Heart right ventricle (tissue), 16 donors: ENCODE results near the gene ADAT3. TPM values are rescaled to one million over a fixed set of nuclear protein-coding genes. Genes with fewer than 3 reads are reported as not detected.

Experiments used
- ATAC-seq, 8 donors: fragments of 200-7000 bp; cut with Tn5 transposase; one replicate each; pipeline ENCODE4 v1.9.1; 2020; ENCODE audit warnings: mild to moderate bottlenecking in 8 of 8, moderate library complexity in 8 of 8, moderate number of reproducible peaks in 1 of 8
- DNase-seq, 2 donors: peaks; one replicate each; pipeline ENCODE4 v3.0.0-alpha.2; 2020
- H3K27ac ChIP-seq, 10 donors: fragments of 200-600 bp; sonication (generic) in 2 of 10; one replicate each; pipeline versions ENCODE4 v1.5.0 to v1.8.0; 2020 to 2022; ENCODE audit warnings: mild to moderate bottlenecking in 3 of 10
- H3K27me3 ChIP-seq, 7 donors: fragments of 200-600 bp; one replicate each; pipeline ENCODE4 v1.8.0; 2021 to 2022; ENCODE audit warnings: mild to moderate bottlenecking in 2 of 7
- H3K36me3 ChIP-seq, 9 donors: fragments of 200-600 bp; sonication (generic) in 1 of 9; one replicate each; pipeline versions ENCODE4 v1.5.0 to v1.8.0; 2020 to 2022; ENCODE audit warnings: mild to moderate bottlenecking in 2 of 9
- H3K4me1 ChIP-seq, 9 donors: fragments of 200-600 bp; sonication (generic) in 1 of 9; one replicate each; pipeline versions ENCODE4 v1.5.0 to v1.8.0; 2020 to 2022; ENCODE audit warnings: mild to moderate bottlenecking in 4 of 9
- H3K4me3 ChIP-seq, 10 donors: fragments of 200-600 bp; sonication (generic) in 2 of 10; one replicate each; pipeline versions ENCODE4 v1.5.0 to v1.8.0; 2020 to 2022; ENCODE audit warnings: mild to moderate bottlenecking in 7 of 10, moderate library complexity in 2 of 10
- H3K9me3 ChIP-seq, 11 donors: fragments of 200-600 bp in 10 of 11; sonication (generic) in 2 of 11; one replicate each; pipeline versions ENCODE4 v1.5.0 to v1.8.0; 2013 to 2022; ENCODE audit warnings: mild to moderate bottlenecking in 2 of 11, control low read depth in 1 of 11, moderate library complexity in 1 of 11
- CTCF ChIP-seq, 9 donors: fragments of 200-600 bp; sonication (generic) in 2 of 9; IDR thresholded peaks; one replicate each; pipeline versions ENCODE4 v1.5.0 to v1.8.0; 2021 to 2022; ENCODE audit warnings: antibody characterized with exemption in 9 of 9, mild to moderate bottlenecking in 5 of 9, moderate library complexity in 1 of 9
- WGBS, 2 donors: extraction: QIAGEN DNeasy Blood & Tissue Kit; methylation state at CpG; one replicate each; pipeline ENCODE4 v1.1.7; 2013; ENCODE audit warnings: inconsistent platforms in 1 of 2; 5-methylcytosine and 5-hydroxymethylcytosine counted together
- intact Hi-C, 10 donors: fragments of 100-400 bp; cut with DNase I; formaldehyde crosslinking; loops; one replicate each; pipeline versions ENCODE4 v1.11.1 to v1.14.2; 2022
- polyA plus RNA-seq, 2 donors: library from polyadenylated mRNA; stranded (reverse); fragments of 200-250 nt; gene quantifications; one replicate each; pipeline ENCODE4 v1.2.3, GENCODE V29; 2013
- total RNA-seq, 10 donors: library from RNA; stranded (reverse); fragmentation: NEBNext Ultra II Directional in 3 of 10; extraction: Animal tissue kit (Norgen Biotek cat#: 25700) in 3 of 10; gene quantifications; one replicate each; pipeline versions ENCODE4 v1.2.1 to v1.2.4, GENCODE V29; 2021 to 2023
- donor health status: Arrhythmogenic right ventricular cardiomyopathy.
- donor health status: ischemic (EF 13 %, LVEDD 7.1; RV severe dilation, severe dysfunction).
- donor health status: healthy with polysubstance abuse.
- donor health status: DM: no; HTN: yes; CAD: no.
- donor health status: DM: no; HTN: no; CAD: no.
- donor health status: ischemic (EF 25% LVEDD 6.9; RV normal size, moderate dysfunction).
- donor health status: ischemic (EF 25% LVEDD 5.7; RV mildly dilated, moderate dysfunction).
- donor health status: healthy.
- donor health status: DM: yes; HTN: yes; CAD: no.
- donor health status: Ischemic cardiomyopathy.
- donor health status: ischemic (EF 35%, LVEDD 5.7; RV mildly dilated, moderate dysfunction).
- donor health status: nonischemic (EF 11% LVEDD 7.7; RV severe dilation, severe dysfunction).
- donor health status: DM: yes; HTN: yes; CAD: no.
- donor health status: PGD.
- donor health status: ischemic (EF 29% LVEDD 5.4; RV normal size, mild dysfunction).
- donor health status: nonischemic (EF 23%, LVEDD 6.1; RV moderate dilation, normal function).

The ADAT3 gene
- total and polyA plus RNA-seq, 12 donors = 0.94 to 4.3 (median 1.6) TPM

- H3K36me3 ChIP-seq = peaks cover 0 to 82% (median 45%) of the 10 kb centered on the region in 9 donors
- intact Hi-C loops = loop anchor here in 4 of 10 donors (5.0 to 10.0 kb wide), 3 partner anchors 143 to 156 kb away; no protein-coding TSS in a partner anchor
Observed at GRCh38 chr19:1921326-1921725, 16.1 kb downstream of the ADAT3 start.

GRCh38 chr19:1921825-1922224 is 16.6 kb downstream of the ADAT3 start:
- TF ChIP-seq CTCF (IDR thresholded peaks at IDR 0.05) = no peak
- H3K4me1 ChIP-seq = peaks cover 0 to 3% (median 0%) of the 10 kb centered on the region in 9 donors
- no peaks in the 10 kb centered on the region for H3K27me3 ChIP-seq
- ATAC-seq (no peak), DNase-seq (no peak)
- H3K27ac ChIP-seq = no peak overlapping the region
- H3K4me3 ChIP-seq = no peak overlapping the region
- peaks cover 0 to 82% (median 45%) of the 10 kb centered on the region in 9 donors for H3K36me3 ChIP-seq
- H3K9me3 ChIP-seq = peaks cover 0 to 4% (median 0%) of the 10 kb centered on the region in 11 donors
- 94% methylated on average over 15 of the region's 15 CpGs for WGBS, 2 donors
- intact Hi-C loops = loop anchor here in 4 of 10 donors (5.0 to 10.0 kb wide), 3 partner anchors 143 to 155 kb away; no protein-coding TSS in a partner anchor

More at GRCh38 chr19:1921326-1921725, 16.1 kb downstream of the ADAT3 start:
- 94% methylated on average over 19 of the region's 19 CpGs for WGBS, 2 donors
- Histone ChIP-seq H3K27me3 (no peaks in the 10 kb centered on the region), H3K27ac (no peak overlapping the region), H3K9me3 (peaks cover 0 to 4% (median 0%) of the 10 kb centered on the region in 11 donors), H3K4me3 (no peak overlapping the region), H3K4me1 (peaks cover 0 to 3% (median 0%) of the 10 kb centered on the region in 9 donors)
- TF ChIP-seq CTCF (IDR thresholded peaks at IDR 0.05) = no peak
- no peak for ATAC-seq
- DNase-seq = no peak

- Histone ChIP-seq H3K27me3 (no peaks in the 10 kb centered on the region), H3K4me3 (no peak overlapping the region), H3K9me3 (peaks cover 0 to 4% (median 0%) of the 10 kb centered on the region in 11 donors), H3K36me3 (peaks cover 0 to 77% (median 41%) of the 10 kb centered on the region in 9 donors), H3K27ac (no peak overlapping the region), H3K4me1 (peaks cover 0 to 3% (median 0%) of the 10 kb centered on the region in 9 donors)
- DNase-seq (no peak), ATAC-seq (no peak)
- intact Hi-C loops = loop anchor here in 4 of 10 donors (5.0 to 10.0 kb wide), 3 partner anchors 142 to 154 kb away; no protein-coding TSS in a partner anchor
- 94 to 96% methylated on average over 23 of the region's 23 CpGs for WGBS, 2 donors
- no peak for TF ChIP-seq CTCF (IDR thresholded peaks at IDR 0.05)
Observed at GRCh38 chr19:1922803-1923202, 17.6 kb downstream of the ADAT3 start.

GRCh38 chr19:1923319-1923718 is 18.1 kb downstream of the ADAT3 start:
- 92% methylated on average over 5 to 8 of the region's 8 CpGs for WGBS, 2 donors
- H3K27me3 ChIP-seq = no peaks in the 10 kb centered on the region
- intact Hi-C loops = loop anchor here in 4 of 10 donors (5.0 to 10.0 kb wide), 3 partner anchors 141 to 154 kb away; no protein-coding TSS in a partner anchor
- peaks cover 0 to 3% (median 0%) of the 10 kb centered on the region in 9 donors for H3K4me1 ChIP-seq
- TF ChIP-seq CTCF (IDR thresholded peaks at IDR 0.05) = no peak
- no peak overlapping the region for H3K27ac ChIP-seq
- peak in 4 of 8 donors; percentile 6 to 48 (median 32) for ATAC-seq
- peaks cover 0 to 4% (median 0%) of the 10 kb centered on the region in 11 donors for H3K9me3 ChIP-seq
- no peak for DNase-seq
- peaks cover 0 to 72% (median 37%) of the 10 kb centered on the region in 9 donors for H3K36me3 ChIP-seq
- no peak overlapping the region for H3K4me3 ChIP-seq
